ENCODE data around the gene PPP1R10.
A peak's percentile ranks its signal among the peaks of the same experiment; 100 is the strongest.

Gene PPP1R10

GRCh38 chr6:30618270-30618797, 1.3 kb upstream of the PPP1R10 start:
- peak in 1 of 2 experiments; percentile 7 for DNase-seq

- DNase-seq: peak; percentile 95
Measured at GRCh38 chr6:30617565-30618269, 674 bp upstream of the PPP1R10 start, which contains the start of gene MRPS18B. Gene MRPS18B, plus strand, starts transcription at chr6:30617840. Its CDS starts 26 bp downstream, at chr6:30617866.

- DNase-seq: peak; percentile 44 to 64
Measured at GRCh38 chr6:30615958-30616810, 859 bp downstream of the PPP1R10 start.

GRCh38 chr6:30615219-30615957, 1.7 kb downstream of the PPP1R10 start:
- peak; percentile 60 to 77 for DNase-seq

- DNase-seq: peak; percentile 96 to 97
Measured at GRCh38 chr6:30614843-30615218, 2.2 kb downstream of the PPP1R10 start.

- DNase-seq: peak in 1 of 2 experiments; percentile 25
Measured at GRCh38 chr6:30614044-30614842, 2.8 kb downstream of the PPP1R10 start.

- DNase-seq: no peak
Measured at GRCh38 chr6:30613251-30614043, 3.6 kb downstream of the PPP1R10 start.

GRCh38 chr6:30612687-30613248, 4.3 kb downstream of the PPP1R10 start:
- DNase-seq: no peak

- DNase-seq: peak in 1 of 2 experiments; percentile 11
Measured at GRCh38 chr6:30612213-30612612, 4.8 kb downstream of the PPP1R10 start.

- DNase-seq: no peak
Measured at GRCh38 chr6:30611856-30612194, 5.2 kb downstream of the PPP1R10 start.

- no peak for DNase-seq
Measured at GRCh38 chr6:30611150-30611855, 5.7 kb downstream of the PPP1R10 start.

- DNase-seq: no peak
Measured at GRCh38 chr6:30610065-30610464, 7.0 kb downstream of the PPP1R10 start.

GRCh38 chr6:30603961-30604360, 13.1 kb downstream of the PPP1R10 start:
- no peak for DNase-seq

- no peak for DNase-seq
Measured at GRCh38 chr6:30601815-30602641, 15.0 kb downstream of the PPP1R10 start.

GRCh38 chr6:30601436-30601814, 15.6 kb downstream of the PPP1R10 start:
- DNase-seq: no peak

GRCh38 chr6:30600451-30600961, 16.5 kb downstream of the PPP1R10 start:
- no peak for DNase-seq

- DNase-seq: no peak
Measured at GRCh38 chr6:30599625-30600324, 17.3 kb downstream of the PPP1R10 start.

GRCh38 chr6:30598912-30599624, 18.0 kb downstream of the PPP1R10 start:
- no peak for DNase-seq
